Prostate gland (tissue), 2 donors: ENCODE measurements around the gene PLXNB2. TPM values are rescaled to one million over a fixed set of nuclear protein-coding genes. Genes with fewer than 3 reads are reported as not detected.
A peak's percentile ranks its signal among the peaks of the same experiment; 100 is the strongest.

Experiments used
- DNase-seq: peaks from one replicate; pipeline ENCODE4 v3.0.0-alpha.2; 2019; ENCODE audit warnings: low spot score
- H3K27ac ChIP-seq, 2 donors: fragments of 200-600 bp; sonication (generic); 2 replicates each; pipeline ENCODE4 v1.5.1; 2017 to 2019
- H3K27me3 ChIP-seq: fragments of 200-600 bp; sonication (generic); replicated peaks from 2 replicates; pipeline ENCODE4 v1.5.1; 2019; ENCODE audit not compliant: insufficient read depth
- H3K36me3 ChIP-seq, 2 donors: fragments of 200-600 bp; sonication (generic); 1 replicate in 1 of 2; 2 replicates in 1 of 2; pipeline versions ENCODE4 v1.5.1 to v1.8.1; 2017 to 2019
- H3K4me1 ChIP-seq: fragments of 200-600 bp; sonication (generic); replicated peaks from 2 replicates; pipeline ENCODE4 v1.5.1; 2019
- H3K4me3 ChIP-seq, 2 donors: fragments of 200-600 bp; sonication (generic); 2 replicates each; pipeline ENCODE4 v1.5.1; 2017 to 2019
- H3K9me3 ChIP-seq: fragments of 200-600 bp; sonication (generic); 2 replicates; pipeline ENCODE4 v1.5.1; 2017
- POLR2A ChIP-seq: fragments of 450-650 bp; IDR thresholded peaks from one replicate; pipeline ENCODE4 v1.6.1; 2016; ENCODE audit warnings: antibody characterized with exemption, mild to moderate bottlenecking
- POLR2AphosphoS5 ChIP-seq: sonication (generic); formaldehyde crosslinking; IDR thresholded peaks from one replicate; pipeline ENCODE4 v1.6.1; 2017; ENCODE audit warnings: antibody characterized with exemption
- WGBS: methylation state at CpG from one replicate; pipeline ENCODE4 v1.1.5; 2018; 5-methylcytosine and 5-hydroxymethylcytosine counted together
- intact Hi-C: fragments of 100-400 bp; cut with DNase I; formaldehyde crosslinking; loops from one replicate; pipeline ENCODE4 v1.14.2; 2022
- total RNA-seq, 2 donors: library from RNA; depleted of rRNA; stranded (reverse); fragments of >200 nt; gene quantifications; one replicate each; pipeline ENCODE4 v1.1.0, GENCODE V29; 2016
- TF ChIP-seq, protein P1 (sequence below), 4 experiments: fragments of 200-600 bp in 2 of 4; fragments of 450-650 bp in 2 of 4; sonication (generic) in 2 of 4; IDR thresholded peaks; 1 replicate in 3 of 4; 2 replicates in 1 of 4; pipeline ENCODE4 v1.5.1; 2016 to 2019; ENCODE audit warnings: antibody characterized with exemption in 4 of 4, mild to moderate bottlenecking in 2 of 4, moderate library complexity in 2 of 4

The PLXNB2 gene
- total RNA-seq, 2 donors from 2014 or later = 259 to 309 TPM

DNA sequence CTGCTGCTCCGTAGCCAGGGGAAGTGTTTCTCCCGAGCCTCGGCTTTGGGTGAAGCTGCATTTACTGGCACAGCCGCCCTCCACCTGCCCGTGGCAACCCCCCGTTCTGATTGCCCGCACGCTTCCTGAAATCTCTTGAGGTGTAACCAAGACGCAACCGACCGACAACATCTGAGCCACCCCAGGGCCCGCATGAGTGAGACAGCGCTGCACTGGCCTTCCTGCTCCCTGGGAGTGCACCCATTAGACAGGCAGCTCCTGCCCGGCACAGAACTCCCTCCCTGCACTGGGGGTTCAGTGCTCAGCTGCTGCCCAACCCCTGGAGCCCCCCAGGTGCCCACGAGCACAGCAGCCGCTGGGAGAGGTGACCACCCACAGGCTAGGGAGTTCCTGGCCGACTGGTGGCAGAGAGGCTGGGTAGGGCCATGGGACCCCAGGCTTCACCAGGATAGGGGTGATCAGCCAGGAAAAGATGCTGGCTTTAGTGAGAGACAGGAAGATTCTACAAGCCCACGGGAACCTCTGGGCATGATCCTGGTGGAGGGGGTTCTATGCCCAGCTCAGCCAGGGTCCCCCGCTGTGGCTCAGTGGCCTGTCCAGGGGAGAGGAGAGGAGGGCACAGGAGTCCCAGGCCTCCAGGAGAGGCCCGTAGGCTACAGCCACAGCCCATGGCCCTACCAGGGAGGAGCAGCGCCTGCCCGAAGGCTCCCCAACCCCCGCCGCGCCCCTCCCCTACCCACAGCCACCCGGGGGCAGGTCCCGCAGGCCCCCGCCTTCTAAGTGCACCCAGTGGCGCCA lies 14.6 kb downstream of the PLXNB2 start:
- intact Hi-C loops = no loop called here
- 39% methylated on average over 29 of the region's 29 CpGs for WGBS
- H3K36me3 ChIP-seq = peaks cover 8 to 24% of the 10 kb centered on the region in 2 donors
- no peaks in the 10 kb centered on the region for H3K27me3 ChIP-seq
- DNase-seq = no peak
- H3K4me3 ChIP-seq = peak overlapping the region; percentile 3 to 12
- TF ChIP-seq POLR2AphosphoS5 = no peak
- no peak for TF ChIP-seq POLR2A
- TF ChIP-seq, protein P1, sequence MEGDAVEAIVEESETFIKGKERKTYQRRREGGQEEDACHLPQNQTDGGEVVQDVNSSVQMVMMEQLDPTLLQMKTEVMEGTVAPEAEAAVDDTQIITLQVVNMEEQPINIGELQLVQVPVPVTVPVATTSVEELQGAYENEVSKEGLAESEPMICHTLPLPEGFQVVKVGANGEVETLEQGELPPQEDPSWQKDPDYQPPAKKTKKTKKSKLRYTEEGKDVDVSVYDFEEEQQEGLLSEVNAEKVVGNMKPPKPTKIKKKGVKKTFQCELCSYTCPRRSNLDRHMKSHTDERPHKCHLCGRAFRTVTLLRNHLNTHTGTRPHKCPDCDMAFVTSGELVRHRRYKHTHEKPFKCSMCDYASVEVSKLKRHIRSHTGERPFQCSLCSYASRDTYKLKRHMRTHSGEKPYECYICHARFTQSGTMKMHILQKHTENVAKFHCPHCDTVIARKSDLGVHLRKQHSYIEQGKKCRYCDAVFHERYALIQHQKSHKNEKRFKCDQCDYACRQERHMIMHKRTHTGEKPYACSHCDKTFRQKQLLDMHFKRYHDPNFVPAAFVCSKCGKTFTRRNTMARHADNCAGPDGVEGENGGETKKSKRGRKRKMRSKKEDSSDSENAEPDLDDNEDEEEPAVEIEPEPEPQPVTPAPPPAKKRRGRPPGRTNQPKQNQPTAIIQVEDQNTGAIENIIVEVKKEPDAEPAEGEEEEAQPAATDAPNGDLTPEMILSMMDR (IDR thresholded peaks at IDR 0.05) = no peak
- H3K9me3 ChIP-seq = no peaks in the 10 kb centered on the region
- H3K4me1 ChIP-seq = peaks cover 35% of the 10 kb centered on the region
- peak overlapping the region; percentile 77 to 81 for H3K27ac ChIP-seq

DNA sequence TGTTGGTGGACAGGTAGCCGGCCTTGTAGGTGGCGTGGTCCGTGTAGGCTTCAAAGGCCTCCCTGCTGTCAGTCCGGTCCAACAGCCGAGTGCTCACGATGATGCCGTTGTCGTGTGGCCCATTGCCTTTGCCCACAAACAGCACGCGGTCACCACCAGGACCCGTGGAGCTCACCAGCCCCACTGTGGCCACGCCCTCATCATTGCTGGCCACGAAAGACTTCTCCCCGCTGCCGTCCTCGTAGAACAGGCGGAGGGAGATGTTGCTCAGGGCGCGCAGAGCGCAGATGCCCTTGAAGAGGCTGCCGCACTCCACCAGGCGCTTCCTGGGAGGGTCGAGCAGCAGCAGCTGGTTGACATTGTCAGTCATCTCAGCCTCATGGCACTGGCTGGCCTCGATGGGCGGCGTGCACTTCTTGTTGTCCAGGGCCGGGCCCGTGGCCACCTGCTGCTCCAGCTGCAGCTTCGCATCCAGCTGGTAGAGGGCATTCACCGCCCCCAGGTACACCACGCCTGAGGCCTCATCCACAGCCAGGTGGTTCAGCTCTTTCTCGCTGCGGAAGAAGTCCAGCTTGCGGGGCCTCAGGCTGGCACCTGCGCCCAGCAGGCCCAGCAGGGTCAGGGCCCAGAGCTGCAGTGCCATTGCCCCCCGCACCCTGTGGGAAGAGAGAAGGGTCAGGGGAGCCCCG lies 17.4 kb downstream of the PLXNB2 start:
- no peak for DNase-seq
- Histone ChIP-seq H3K9me3 (no peaks in the 10 kb centered on the region), H3K27ac (no peak overlapping the region), H3K36me3 (peaks cover 18 to 47% of the 10 kb centered on the region in 2 donors), H3K4me1 (peaks cover 22% of the 10 kb centered on the region), H3K4me3 (no peak overlapping the region), H3K27me3 (no peaks in the 10 kb centered on the region)
- 83% methylated on average over 35 of the region's 37 CpGs for WGBS
- TF ChIP-seq POLR2AphosphoS5 = no peak
- TF ChIP-seq, protein P1 (IDR thresholded peaks at IDR 0.05) = no peak
- TF ChIP-seq POLR2A = no peak
- intact Hi-C loops = no loop called here

DNA sequence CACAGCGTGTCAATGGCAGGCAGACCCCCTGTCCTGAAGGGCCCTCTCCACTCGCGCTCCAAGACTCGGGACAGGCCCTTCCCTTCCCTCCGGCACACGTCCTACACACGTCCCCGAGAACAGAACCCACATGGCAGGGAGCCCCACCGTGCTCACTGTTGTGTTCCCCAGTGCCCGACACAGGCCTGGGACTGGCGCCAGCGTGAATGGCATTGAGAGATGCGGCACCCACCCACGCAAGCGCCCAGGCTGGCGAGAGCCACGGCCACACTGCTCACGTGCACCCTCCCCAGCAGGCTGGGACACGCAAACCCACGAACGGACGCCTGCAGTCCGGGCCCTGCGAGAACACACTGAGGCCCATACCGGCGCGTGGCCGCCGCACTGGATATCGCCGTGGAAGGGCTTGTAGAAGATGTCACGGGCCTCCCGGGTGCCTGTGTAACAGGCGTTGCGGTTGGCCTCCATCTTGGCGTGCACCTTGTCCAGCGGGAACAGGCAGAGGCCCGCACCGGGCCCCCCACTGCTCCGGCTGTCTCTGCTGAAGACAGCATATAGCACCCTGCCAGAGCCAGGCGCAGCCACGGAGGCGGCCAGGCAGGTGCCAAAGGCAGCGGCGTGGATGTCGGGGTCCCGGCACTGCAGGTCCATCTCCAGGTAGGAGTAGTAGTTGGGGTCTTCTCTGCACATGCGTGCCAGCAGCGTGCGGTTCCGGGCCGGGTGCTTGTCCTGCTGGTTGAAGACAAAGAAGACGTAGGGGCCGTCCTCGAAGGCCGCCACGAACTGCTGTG lies 18.1 kb downstream of the PLXNB2 start:
- DNase-seq = no peak
- intact Hi-C loops = no loop called here
- Histone ChIP-seq H3K27me3 (no peaks in the 10 kb centered on the region), H3K36me3 (peaks cover 18 to 48% of the 10 kb centered on the region in 2 donors), H3K4me3 (no peak overlapping the region), H3K27ac (no peak overlapping the region), H3K9me3 (no peaks in the 10 kb centered on the region), H3K4me1 (peaks cover 18% of the 10 kb centered on the region)
- 88% methylated on average over 51 of the region's 57 CpGs for WGBS
- TF ChIP-seq POLR2A (no peak), POLR2AphosphoS5 (no peak)
- TF ChIP-seq, protein P1 (IDR thresholded peaks at IDR 0.05) = no peak

DNA sequence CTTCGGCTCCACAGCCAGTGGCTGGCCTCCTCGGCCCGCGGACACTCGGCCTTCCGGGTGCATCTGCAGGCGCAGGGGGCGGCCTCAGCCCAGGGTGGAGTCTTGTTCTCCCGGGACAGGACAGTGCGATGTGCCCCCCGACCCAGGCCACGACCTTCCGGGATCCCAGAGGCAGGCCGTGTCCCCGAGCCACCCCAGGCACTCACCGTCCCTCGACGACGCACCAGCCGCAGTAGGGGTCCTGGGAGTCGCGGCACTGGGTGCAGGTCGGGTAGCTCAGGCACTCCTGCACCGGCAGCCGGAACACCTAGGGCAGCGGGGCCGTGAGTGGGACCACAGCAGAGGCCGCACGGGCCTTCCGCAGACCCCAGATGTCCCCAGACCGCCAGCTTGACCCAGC lies 19.7 kb downstream of the PLXNB2 start:
- 93% methylated on average over 27 of the region's 31 CpGs for WGBS
- no peak overlapping the region for H3K27ac ChIP-seq
- no peaks in the 10 kb centered on the region for H3K9me3 ChIP-seq
- intact Hi-C loops = no loop called here
- peaks cover 6% of the 10 kb centered on the region for H3K4me1 ChIP-seq
- DNase-seq = no peak
- peaks cover 18 to 57% of the 10 kb centered on the region in 2 donors for H3K36me3 ChIP-seq
- TF ChIP-seq POLR2AphosphoS5 (no peak), POLR2A (no peak)
- TF ChIP-seq, protein P1 (IDR thresholded peaks at IDR 0.05) = no peak
- no peaks in the 10 kb centered on the region for H3K27me3 ChIP-seq
- no peak overlapping the region for H3K4me3 ChIP-seq
